Skeletal muscle tissue (tissue), 4 donors: ENCODE data around the gene DNAL4. TPM values are rescaled to one million over a fixed set of nuclear protein-coding genes. Genes with fewer than 3 reads are reported as not detected.
A peak's percentile ranks its signal among the peaks of the same experiment; 100 is the strongest.

Experiments used
- H3K27ac ChIP-seq: one replicate; pipeline ENCODE4 v1.7.0; 2013; ENCODE audit warnings: mild to moderate bottlenecking, low read depth, low read length, inconsistent platforms
- H3K27me3 ChIP-seq, 3 donors: one replicate each; pipeline ENCODE4 v1.7.0; 2013; ENCODE audit warnings: low read length in 3 of 3; ENCODE audit not compliant: control insufficient read depth in 3 of 3, insufficient read depth in 3 of 3
- H3K36me3 ChIP-seq, 3 donors: one replicate each; pipeline ENCODE4 v1.7.0; 2013; ENCODE audit warnings: low read length in 3 of 3; ENCODE audit not compliant: control insufficient read depth in 3 of 3, insufficient read depth in 3 of 3
- H3K4me1 ChIP-seq, 3 donors: one replicate each; pipeline ENCODE4 v1.7.0; 2013; ENCODE audit warnings: low read length in 3 of 3, mild to moderate bottlenecking in 3 of 3; ENCODE audit not compliant: control insufficient read depth in 3 of 3, insufficient read depth in 3 of 3
- H3K4me3 ChIP-seq, 3 donors: one replicate each; pipeline ENCODE4 v1.7.0; 2013; ENCODE audit warnings: low read length in 3 of 3
- H3K9ac ChIP-seq, 3 donors: one replicate each; pipeline ENCODE4 v1.7.0; 2013; ENCODE audit warnings: low read length in 3 of 3, mild to moderate bottlenecking in 3 of 3, moderate library complexity in 2 of 3, low read depth in 1 of 3
- H3K9me3 ChIP-seq, 3 donors: one replicate each; pipeline ENCODE4 v1.7.0; 2013; ENCODE audit warnings: low read length in 3 of 3; ENCODE audit not compliant: control insufficient read depth in 3 of 3
- total RNA-seq: library from RNA; depleted of rRNA; stranded (reverse); fragments of >200 nt; gene quantifications from one replicate; pipeline ENCODE4 v1.2.3, GENCODE V29; 2014
- donor health status: Osteomylitis.

The DNAL4 gene
- total RNA-seq, 1 donor from 2014 or later: 12.0 TPM

GRCh38 chr22:38756711-38757463 lies 37.1 kb downstream of the DNAL4 start:
- H3K4me1 ChIP-seq: peaks cover 29 to 40% (median 30%) of the 10 kb centered on the region in 3 donors
- H3K36me3 ChIP-seq: peaks cover 5 to 11% (median 9%) of the 10 kb centered on the region in 3 donors
- no peaks in the 10 kb centered on the region for H3K9me3 ChIP-seq
- H3K27ac ChIP-seq: peak overlapping the region; percentile 30
- peaks cover 0 to 12% (median 0%) of the 10 kb centered on the region in 3 donors for H3K27me3 ChIP-seq
- H3K9ac ChIP-seq: peak overlapping the region in 1 of 3 donors; percentile 90
- H3K4me3 ChIP-seq: peak overlapping the region; percentile 29 to 79 (median 45)

GRCh38 chr22:38755911-38756532 lies 37.9 kb downstream of the DNAL4 start, which contains the start of gene SUN2:
Gene SUN2, minus strand, starts transcription at chr22:38755998. Its CDS starts 3,370 bp downstream, at chr22:38752628.
- H3K27me3 ChIP-seq: peaks cover 0 to 7% (median 0%) of the 10 kb centered on the region in 3 donors
- H3K36me3 ChIP-seq: peaks cover 12 to 16% (median 12%) of the 10 kb centered on the region in 3 donors
- peak within 1 kb of the TSS; percentile 74 to 90 (median 88) for H3K9ac ChIP-seq
- H3K4me3 ChIP-seq: peak within 1 kb of the TSS; percentile 78 to 87 (median 79)
- no peaks in the 10 kb centered on the region for H3K9me3 ChIP-seq
- peaks cover 38 to 49% (median 38%) of the 10 kb centered on the region in 3 donors for H3K4me1 ChIP-seq
- peak within 1 kb of the TSS; percentile 96 for H3K27ac ChIP-seq

GRCh38 chr22:38755155-38755910 lies 38.6 kb downstream of the DNAL4 start:
- peaks cover 45 to 56% (median 45%) of the 10 kb centered on the region in 3 donors for H3K4me1 ChIP-seq
- peaks cover 0 to under 1% (median 0%) of the 10 kb centered on the region in 3 donors for H3K27me3 ChIP-seq
- H3K9me3 ChIP-seq: no peaks in the 10 kb centered on the region
- H3K4me3 ChIP-seq: peak overlapping the region; percentile 78 to 87 (median 79)
- H3K27ac ChIP-seq: peak overlapping the region; percentile 96
- H3K36me3 ChIP-seq: peaks cover 19 to 23% (median 19%) of the 10 kb centered on the region in 3 donors
- H3K9ac ChIP-seq: peak overlapping the region; percentile 74 to 90 (median 88)

DNA sequence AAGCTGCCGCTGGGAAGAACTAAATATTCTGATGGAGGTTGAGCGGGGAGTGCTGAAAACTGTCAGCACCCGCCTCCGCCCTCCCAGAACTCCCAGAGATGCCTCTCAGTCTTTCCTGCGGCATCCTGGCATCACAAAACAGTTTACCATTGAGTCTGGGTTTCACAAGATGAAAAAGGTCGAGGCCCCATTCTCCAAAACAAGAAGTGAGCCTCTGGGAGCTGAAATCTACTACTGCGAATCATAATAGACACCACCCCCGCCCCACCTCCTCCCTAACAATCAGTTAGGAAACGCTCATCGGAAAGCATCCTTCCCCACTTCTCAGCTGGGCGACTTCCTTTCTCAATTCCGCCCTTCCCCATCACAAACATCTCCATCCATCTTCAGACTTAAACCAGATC lies 39.2 kb downstream of the DNAL4 start:
- peak overlapping the region; percentile 78 to 87 (median 79) for H3K4me3 ChIP-seq
- H3K27me3 ChIP-seq: no peaks in the 10 kb centered on the region
- H3K9ac ChIP-seq: peak overlapping the region; percentile 74 to 90 (median 88)
- no peaks in the 10 kb centered on the region for H3K9me3 ChIP-seq
- peaks cover 25 to 29% (median 25%) of the 10 kb centered on the region in 3 donors for H3K36me3 ChIP-seq
- peaks cover 45 to 58% (median 48%) of the 10 kb centered on the region in 3 donors for H3K4me1 ChIP-seq
- peak overlapping the region; percentile 96 for H3K27ac ChIP-seq

GRCh38 chr22:38753948-38754750 lies 39.8 kb downstream of the DNAL4 start:
- Histone ChIP-seq H3K36me3 (peaks cover 31 to 35% (median 31%) of the 10 kb centered on the region in 3 donors), H3K9me3 (no peaks in the 10 kb centered on the region), H3K9ac (peak overlapping the region; percentile 0 to 90 (median 88)), H3K27me3 (no peaks in the 10 kb centered on the region), H3K27ac (peak overlapping the region; percentile 96), H3K4me1 (peaks cover 45 to 58% (median 48%) of the 10 kb centered on the region in 3 donors), H3K4me3 (peak overlapping the region; percentile 78 to 87 (median 79))

DNA sequence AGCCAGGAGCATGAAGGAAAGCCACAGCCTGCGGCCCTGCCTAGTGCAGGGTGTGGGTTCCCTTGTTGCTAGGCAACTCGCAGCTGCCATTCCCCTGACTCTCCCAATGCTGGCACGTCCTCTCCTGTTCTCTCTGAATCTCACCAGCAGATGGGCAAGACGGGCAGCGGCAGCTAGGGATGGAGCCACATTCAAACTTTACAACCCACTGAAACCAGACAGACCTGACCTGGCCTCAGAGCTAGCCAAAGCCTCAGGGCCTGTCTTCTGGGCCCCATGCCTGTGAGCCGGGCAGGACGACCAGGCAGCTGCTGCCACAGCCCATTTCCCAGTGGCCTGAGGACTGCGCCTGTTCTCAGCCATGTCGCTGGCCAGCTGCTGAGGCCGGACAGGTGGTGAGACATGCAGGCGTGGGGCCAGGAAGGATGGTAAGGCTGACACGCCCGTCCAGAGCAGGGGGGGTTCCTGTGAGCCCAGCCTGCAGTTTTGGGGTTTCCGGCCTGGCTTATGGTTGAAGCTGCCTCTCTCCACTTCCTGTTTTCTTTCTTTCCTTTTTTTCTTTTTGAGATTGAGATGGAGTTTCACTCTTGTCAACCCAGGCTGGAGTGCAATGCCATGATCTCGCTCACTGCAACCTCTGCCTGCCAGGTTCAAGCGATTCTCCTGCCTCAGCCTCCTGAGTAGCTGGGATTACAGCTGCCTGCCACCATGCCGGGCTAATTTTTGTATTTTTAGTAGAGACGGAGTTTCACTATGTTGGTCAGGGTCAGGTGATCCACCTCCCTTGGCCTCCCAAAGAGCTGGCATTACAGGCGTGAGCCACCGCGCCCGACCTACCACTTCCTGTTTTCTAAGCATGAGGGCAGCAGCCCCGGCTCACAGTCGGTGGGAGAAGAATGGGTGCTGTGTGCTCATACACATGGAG lies 42.3 kb downstream of the DNAL4 start:
- no peaks in the 10 kb centered on the region for H3K27me3 ChIP-seq
- no peaks in the 10 kb centered on the region for H3K9me3 ChIP-seq
- H3K4me1 ChIP-seq: peaks cover 43 to 56% (median 45%) of the 10 kb centered on the region in 3 donors
- H3K4me3 ChIP-seq: peak overlapping the region in 1 of 3 donors; percentile 29
- peak overlapping the region; percentile 52 for H3K27ac ChIP-seq
- peaks cover 46 to 52% (median 49%) of the 10 kb centered on the region in 3 donors for H3K36me3 ChIP-seq
- peak overlapping the region in 2 of 3 donors; percentile 46 to 50 for H3K9ac ChIP-seq

GRCh38 chr22:38751066-38751421 lies 42.9 kb downstream of the DNAL4 start:
- H3K27ac ChIP-seq: peak overlapping the region; percentile 52
- peaks cover 51 to 57% (median 54%) of the 10 kb centered on the region in 3 donors for H3K36me3 ChIP-seq
- peaks cover 38 to 49% (median 41%) of the 10 kb centered on the region in 3 donors for H3K4me1 ChIP-seq

DNA sequence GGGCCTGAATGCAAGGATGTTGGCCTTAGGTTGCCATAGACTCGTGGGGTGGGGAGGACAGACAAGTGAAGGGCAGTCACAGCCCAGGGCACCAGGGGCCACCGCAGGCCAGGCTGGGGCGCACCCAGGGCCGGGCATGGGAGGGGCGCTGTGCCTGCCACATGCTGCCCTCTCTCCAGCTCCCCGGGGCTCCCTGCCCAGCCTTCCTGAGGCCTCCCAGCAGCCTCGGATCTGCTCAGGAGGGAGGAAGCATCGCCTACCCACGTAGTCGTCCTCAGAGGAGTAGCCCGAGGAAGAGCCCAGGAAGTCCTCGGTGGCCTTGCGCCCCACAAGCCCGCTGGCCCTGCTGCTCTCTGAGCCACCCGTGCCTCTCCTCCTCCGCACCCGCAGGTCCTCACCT lies 43.3 kb downstream of the DNAL4 start:
- H3K4me1 ChIP-seq: peaks cover 38 to 48% (median 41%) of the 10 kb centered on the region in 3 donors
- no peaks in the 10 kb centered on the region for H3K9me3 ChIP-seq
- H3K4me3 ChIP-seq: no peak overlapping the region
- H3K9ac ChIP-seq: peak overlapping the region in 2 of 3 donors; percentile 11 to 50
- H3K27ac ChIP-seq: peak overlapping the region; percentile 52
- no peaks in the 10 kb centered on the region for H3K27me3 ChIP-seq
- peaks cover 55 to 61% (median 58%) of the 10 kb centered on the region in 3 donors for H3K36me3 ChIP-seq

More at GRCh38 chr22:38751066-38751421, 42.9 kb downstream of the DNAL4 start:
- Histone ChIP-seq H3K9me3 (no peaks in the 10 kb centered on the region), H3K9ac (peak overlapping the region in 2 of 3 donors; percentile 11 to 50), H3K27me3 (no peaks in the 10 kb centered on the region), H3K4me3 (peak overlapping the region in 1 of 3 donors; percentile 29)
